ENCODE measurements around the gene LIPE.

LIPE gene

GRCh38 chr19:42443944-42444398 is 16.8 kb upstream of the LIPE start:
- DNase-seq (ENCODE audit: low spot score): no peak

GRCh38 chr19:42442833-42443232 is 15.6 kb upstream of the LIPE start, which contains the start of gene CXCL17:
TSS of gene CXCL17 (minus strand) at chr19:42442946. CDS start at chr19:42442832, 114 bp downstream.
- no peak for DNase-seq (ENCODE audit: low spot score)

DNA sequence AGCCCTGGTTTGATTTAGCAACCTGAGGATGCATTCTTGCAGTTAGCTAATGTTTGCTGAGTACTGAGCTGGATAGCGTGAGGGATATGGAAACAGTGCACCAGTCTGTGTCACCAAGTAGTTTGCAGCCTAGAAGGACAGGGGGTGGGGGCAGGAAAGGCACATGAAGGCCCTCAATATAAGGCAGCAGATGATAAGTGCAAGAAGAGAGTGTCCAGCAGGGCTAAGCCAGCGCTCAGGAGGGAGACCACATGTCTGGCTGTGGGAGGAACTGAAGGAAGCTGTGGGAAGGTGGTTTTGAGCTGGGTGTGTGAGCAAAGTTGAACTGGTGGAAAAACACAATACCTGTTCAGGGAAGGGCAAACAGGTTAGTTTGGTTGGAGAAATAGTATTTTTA is 13.9 kb upstream of the LIPE start:
- DNase-seq (ENCODE audit: low spot score): no peak

GRCh38 chr19:42440357-42441048 is 13.3 kb upstream of the LIPE start:
- DNase-seq (ENCODE audit: low spot score): no peak

DNA sequence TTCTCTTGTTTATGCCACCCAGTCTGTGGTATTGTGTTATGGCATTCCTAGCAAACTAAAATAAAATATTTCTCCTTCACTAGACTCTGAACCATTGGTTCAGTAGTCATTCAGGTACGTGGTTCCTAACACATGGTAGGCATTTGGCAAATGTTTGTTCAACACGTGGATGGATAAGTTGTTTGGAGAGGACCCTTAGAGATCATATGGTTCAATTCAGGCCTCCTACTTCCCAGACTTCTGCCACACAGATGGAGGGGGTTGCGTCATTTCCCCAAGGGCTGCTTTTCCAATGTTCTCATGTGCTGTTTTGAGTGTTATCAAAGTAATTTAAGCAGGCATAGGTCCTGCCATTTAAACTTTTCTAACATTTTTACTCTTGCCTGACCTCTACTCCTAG is 8.8 kb upstream of the LIPE start:
- DNase-seq (ENCODE audit: low spot score): no peak

DNA sequence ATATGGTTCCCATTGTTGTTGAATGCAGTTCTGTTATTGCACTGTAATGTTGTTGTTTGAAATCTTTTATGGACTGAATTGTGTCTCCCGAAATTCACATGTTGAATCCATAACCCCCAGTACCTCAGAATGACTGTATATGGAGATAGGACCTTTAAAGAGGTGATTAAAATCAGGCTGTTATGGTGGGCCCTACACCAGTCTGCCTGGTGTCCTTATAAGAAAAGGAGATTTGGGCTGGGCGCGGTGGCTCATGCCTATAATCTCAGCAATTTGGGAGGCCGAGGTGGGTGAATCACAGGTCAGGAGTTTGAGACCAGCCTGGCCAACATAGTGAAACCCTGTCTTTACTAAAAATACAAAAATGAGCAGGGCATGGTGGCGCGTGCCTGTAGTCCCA is 8.1 kb upstream of the LIPE start:
- no peak for DNase-seq (ENCODE audit: low spot score)

DNA sequence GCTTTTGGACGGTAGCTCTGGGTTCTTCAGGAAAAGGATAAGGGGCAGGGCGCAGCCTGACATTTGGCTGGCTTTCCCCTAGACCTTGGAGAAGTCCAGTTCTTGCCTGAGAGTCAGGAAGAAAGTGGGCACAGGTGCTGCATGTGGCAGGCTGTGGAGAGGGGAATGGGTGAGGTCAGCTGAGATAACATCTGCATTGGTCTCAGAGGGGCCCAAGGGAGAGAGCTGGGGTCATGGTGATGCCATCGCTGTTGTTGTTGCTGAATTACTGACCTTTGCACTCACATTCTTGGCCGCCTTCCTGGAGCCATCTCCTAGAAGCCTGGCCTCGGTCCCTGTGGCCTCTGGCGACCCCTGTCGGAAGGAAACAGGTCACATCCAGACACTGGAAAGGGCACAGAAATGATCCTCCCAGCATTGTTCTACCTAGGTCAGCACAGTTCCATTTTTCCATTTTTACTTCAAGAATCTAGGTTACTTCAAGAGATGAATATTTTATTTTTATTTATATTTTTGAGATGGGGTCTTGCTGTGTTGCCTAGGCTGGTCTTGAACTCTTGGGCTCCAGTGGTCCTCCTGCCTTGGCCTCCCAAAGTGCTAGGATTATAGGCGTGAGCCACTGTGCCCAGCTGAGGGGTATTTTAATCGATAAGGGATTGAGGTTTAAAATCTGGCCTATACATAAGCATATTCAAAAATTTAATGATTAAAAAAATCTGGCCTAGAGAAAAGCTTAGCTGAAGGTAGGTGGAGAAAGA is 6.5 kb upstream of the LIPE start:
- DNase-seq (ENCODE audit: low spot score): peak; percentile 84

- no peak for DNase-seq (ENCODE audit: low spot score)
Measured at GRCh38 chr19:42431486-42431885, 4.3 kb upstream of the LIPE start.

DNA sequence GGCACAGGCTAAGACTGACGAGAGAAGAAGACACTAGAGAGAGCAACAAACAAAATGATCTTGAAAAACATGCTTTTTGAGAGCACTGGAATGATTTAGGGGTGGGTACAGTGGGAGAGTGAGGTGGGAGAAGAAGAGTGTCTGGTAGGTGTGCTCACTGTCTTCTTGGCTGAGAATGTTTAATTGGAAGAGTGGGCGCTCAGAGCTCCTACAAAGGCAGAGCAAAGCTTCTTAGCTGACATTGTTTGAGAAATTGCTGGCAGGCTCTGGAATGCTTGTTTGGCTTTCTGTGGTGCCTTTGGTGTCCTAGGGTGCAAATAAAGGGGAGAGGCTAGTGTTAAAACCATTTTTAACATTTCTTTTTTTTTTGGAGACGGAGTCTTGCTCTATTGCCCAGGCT is 1.5 kb upstream of the LIPE start:
- peak; percentile 73 for DNase-seq (ENCODE audit: low spot score)

- no peak for DNase-seq (ENCODE audit: low spot score)
Measured at GRCh38 chr19:42426643-42427042, 545 bp downstream of the LIPE start.

GRCh38 chr19:42424712-42425131 is 2.5 kb downstream of the LIPE start:
- DNase-seq (ENCODE audit: low spot score): no peak

- DNase-seq (ENCODE audit: low spot score): no peak
Measured at GRCh38 chr19:42424345-42424707, 2.9 kb downstream of the LIPE start.

- peak; percentile 96 for DNase-seq (ENCODE audit: low spot score)
Measured at GRCh38 chr19:42423462-42424344, 3.5 kb downstream of the LIPE start.

DNA sequence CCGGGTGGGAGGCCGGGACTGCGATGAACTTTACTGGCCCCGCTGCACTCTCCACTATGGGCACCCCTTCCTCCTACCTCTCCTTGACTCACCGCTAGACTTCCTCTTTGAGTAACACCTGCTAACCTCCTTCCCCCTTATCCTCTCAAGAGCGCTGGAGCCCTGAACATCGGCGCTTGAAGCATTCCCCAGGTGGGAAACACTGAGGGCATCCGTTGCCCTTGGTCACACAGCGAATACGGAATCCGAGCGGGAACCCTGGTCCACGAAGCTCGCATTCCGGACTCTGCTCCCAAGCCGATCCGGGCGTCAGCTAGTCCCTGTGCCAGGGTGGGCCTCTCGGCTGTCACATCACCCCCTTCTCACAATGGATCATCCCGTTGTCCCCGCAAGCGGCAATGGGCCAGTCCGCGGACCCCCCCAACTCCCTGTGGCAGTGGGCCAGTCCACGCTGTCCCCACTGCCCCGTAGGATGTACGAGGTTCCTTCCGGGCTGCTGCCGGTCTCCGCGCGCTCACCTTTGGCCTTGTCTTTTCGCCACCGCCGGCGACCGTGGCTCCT is 4.2 kb downstream of the LIPE start:
- DNase-seq (ENCODE audit: low spot score): peak; percentile 60

DNA sequence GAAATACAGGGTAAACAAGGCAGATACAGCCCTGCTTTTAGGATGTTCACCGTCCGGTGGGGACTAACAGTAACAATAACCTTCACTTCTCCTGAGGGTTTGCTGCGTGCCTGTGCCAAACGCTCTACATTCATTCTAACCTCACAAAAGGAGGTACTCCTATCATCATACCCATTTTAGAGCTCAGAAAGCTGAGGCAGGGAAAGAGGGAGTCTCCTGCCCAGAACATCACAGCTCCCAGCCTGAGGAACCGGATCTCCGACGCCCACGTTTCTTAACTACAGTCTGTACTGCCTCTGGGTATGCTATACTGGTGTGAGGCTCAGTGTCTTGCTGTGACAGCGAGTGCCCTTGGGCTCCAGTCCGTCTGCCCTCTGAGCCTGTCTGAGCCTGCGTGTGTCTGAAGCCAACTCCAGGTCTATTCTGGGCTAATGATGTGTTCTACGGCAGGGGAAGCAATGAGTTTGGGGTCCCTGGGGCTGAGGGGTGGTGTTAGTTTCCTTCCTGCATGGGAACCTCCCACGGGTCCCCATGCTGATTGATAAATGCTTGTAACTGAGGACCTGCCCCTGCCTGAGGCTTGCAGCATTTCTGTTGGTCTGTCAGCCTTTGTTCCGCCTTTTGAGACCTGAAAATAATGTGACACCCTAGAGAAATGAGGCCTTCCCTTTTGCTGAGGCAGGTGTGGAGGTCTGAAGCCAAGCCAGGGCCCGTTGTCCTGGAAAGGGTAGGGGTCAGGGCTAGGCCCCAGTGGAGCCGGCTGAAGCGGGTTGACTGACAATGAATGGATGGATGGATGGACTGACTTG is 4.9 kb downstream of the LIPE start:
- no peak for DNase-seq (ENCODE audit: low spot score)

DNA sequence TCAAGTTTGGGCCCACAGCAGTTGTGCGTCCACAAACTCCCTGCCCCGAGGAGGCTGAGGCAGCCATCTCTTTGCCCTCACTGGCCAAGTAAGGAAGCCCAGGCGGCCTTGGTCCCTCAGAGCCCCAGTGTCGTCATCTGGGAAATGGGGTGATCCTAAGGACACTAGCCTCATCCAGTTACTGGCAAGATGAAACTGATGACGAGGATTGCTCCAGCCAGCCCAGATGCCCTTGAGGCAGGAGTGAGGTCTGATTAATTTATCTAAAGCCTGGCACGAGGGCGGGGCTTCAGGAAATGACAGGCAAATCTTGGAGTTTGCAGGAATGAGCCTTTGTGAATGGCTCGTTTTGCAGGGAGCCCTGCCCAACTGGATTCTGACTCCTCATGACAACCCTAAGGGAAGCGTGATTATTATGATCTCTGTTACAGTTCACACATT is 5.6 kb downstream of the LIPE start:
- DNase-seq (ENCODE audit: low spot score): no peak

DNA sequence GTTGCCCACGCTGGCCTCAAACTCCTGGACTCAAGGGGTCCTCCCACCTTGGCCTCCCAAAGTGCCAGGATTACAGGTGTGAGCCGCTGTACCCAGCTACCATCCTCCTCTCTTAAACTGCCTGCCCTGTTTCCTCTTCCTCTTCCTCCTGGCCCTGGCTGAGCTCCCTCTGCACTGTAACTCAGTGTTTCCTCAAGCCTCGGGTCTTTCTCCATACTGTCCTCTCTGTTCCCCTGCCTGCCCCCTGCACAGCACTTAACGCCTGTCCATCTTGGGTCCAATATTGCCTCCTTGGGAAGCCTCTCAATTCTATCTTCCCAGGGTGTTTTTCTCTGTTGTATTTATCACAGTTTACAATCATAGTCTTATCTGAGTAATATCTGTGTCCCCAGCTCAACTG is 6.1 kb downstream of the LIPE start:
- DNase-seq (ENCODE audit: low spot score): no peak

GRCh38 chr19:42420055-42420544 is 7.1 kb downstream of the LIPE start:
- DNase-seq (ENCODE audit: low spot score): no peak

DNA sequence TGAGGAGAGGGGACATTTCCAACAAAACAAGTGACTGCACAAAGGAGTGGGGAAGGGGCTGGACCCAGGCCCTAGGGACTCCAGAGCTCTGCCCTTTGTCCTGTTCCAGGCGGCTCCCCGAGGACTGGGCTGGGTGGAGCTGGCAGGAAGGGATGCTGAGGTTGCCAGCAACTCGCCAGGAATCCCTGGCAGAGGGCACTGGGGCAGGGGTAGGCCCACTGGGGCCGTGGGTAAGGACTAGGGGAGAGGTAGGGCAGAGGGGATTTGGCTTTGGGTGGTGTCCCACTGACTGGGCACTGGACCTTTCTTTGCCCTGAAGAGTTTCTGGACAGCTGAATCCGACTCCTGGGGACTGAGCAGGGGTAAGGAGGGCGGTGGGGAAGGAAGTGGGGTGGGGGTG is 7.9 kb downstream of the LIPE start:
- no peak for DNase-seq (ENCODE audit: low spot score)

DNA sequence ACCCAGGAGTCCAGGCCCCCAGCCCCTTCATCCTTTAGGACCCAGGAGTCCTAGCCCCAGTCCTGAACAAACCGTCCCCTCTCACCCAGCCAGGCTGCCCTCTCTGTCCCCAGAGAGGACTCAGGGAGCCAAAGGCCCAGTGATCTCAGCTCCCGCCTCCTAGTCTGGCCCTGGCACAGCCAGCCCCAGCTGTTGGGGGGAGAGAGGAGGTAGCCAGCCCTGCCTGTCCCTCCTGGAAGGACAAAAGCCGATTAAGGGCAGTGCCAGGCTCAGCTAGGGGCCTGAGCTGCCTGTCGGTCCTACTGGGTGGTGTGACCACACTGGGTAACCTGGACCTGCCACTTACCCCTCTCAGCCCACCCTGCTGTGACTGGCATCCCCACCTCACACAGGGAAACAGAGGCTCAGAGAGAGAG is 14.5 kb downstream of the LIPE start:
- peak; percentile 86 for DNase-seq (ENCODE audit: low spot score)

GRCh38 chr19:42412227-42412626 is 15.0 kb downstream of the LIPE start:
- DNase-seq (ENCODE audit: low spot score): peak; percentile 85
